OCI-LY1 (cell line): ENCODE data around the gene IQCB1.

Experiments used
- H2AFZ ChIP-seq: fragments of 200-600 bp; sonication (generic), shearing (Covaris generic); 2 replicates; pipeline ENCODE4 v1.6.0; 2014; ENCODE audit warnings: antibody characterized with exemption, mild to moderate bottlenecking, low read length
- H3F3A ChIP-seq: fragments of 200-600 bp; sonication (generic), shearing (Covaris generic); 2 replicates; pipeline ENCODE4 v1.6.0; 2014; ENCODE audit warnings: mild to moderate bottlenecking, antibody characterized with exemption, low read length, moderate library complexity; ENCODE audit not compliant: insufficient read depth
- H3K27ac ChIP-seq: fragments of 200-600 bp; sonication (generic); 2 replicates; pipeline ENCODE4 v1.5.1; 2014; ENCODE audit warnings: low read length, mixed run types, mild to moderate bottlenecking, low read depth; ENCODE audit not compliant: poor library complexity, severe bottlenecking
- H3K27me3 ChIP-seq: fragments of 200-600 bp; sonication (generic); 2 replicates; pipeline ENCODE4 v1.6.0; 2014; ENCODE audit warnings: antibody characterized with exemption, mild to moderate bottlenecking, low read length, moderate library complexity; ENCODE audit not compliant: insufficient read depth
- H3K36me3 ChIP-seq: fragments of 200-600 bp; sonication (generic); 2 replicates; pipeline ENCODE4 v1.6.1; 2014; ENCODE audit warnings: mild to moderate bottlenecking, antibody characterized with exemption, low read length, moderate library complexity, mixed read lengths; ENCODE audit not compliant: insufficient read depth
- H3K4me1 ChIP-seq: fragments of 200-600 bp; sonication (generic); 2 replicates; pipeline ENCODE4 v1.5.1; 2014; ENCODE audit warnings: mild to moderate bottlenecking, low read length, moderate library complexity; ENCODE audit not compliant: insufficient read depth, severe bottlenecking
- H3K4me2 ChIP-seq: fragments of 200-600 bp; sonication (generic), shearing (Covaris generic); 2 replicates; pipeline ENCODE4 v1.6.1; 2014; ENCODE audit warnings: low read length
- H3K4me3 ChIP-seq: fragments of 200-600 bp; sonication (generic); 2 replicates; pipeline ENCODE4 v1.5.1; 2014; ENCODE audit warnings: low read length, low read depth, mild to moderate bottlenecking, mixed read lengths; ENCODE audit not compliant: poor library complexity, severe bottlenecking
- H3K79me2 ChIP-seq: fragments of 200-600 bp; shearing (Covaris generic); 2 replicates; pipeline ENCODE4 v1.6.1; 2016; ENCODE audit warnings: mixed run types, low read length, mixed read lengths; ENCODE audit not compliant: insufficient read depth
- H3K9ac ChIP-seq: fragments of 200-600 bp; sonication (generic), shearing (Covaris generic); 2 replicates; pipeline ENCODE4 v1.6.1; 2014; ENCODE audit warnings: mild to moderate bottlenecking, low read length, mixed read lengths
- H3K9me2 ChIP-seq: fragments of 200-600 bp; sonication (generic), shearing (Covaris generic); 2 replicates; pipeline ENCODE4 v1.6.1; 2014; ENCODE audit warnings: low read depth, mild to moderate bottlenecking, low read length, mixed read lengths
- H3K9me3 ChIP-seq: fragments of 200-600 bp; shearing (Covaris generic); 2 replicates; pipeline ENCODE4 v1.6.1; 2014; ENCODE audit warnings: low read length, mixed read lengths
- H4K20me1 ChIP-seq: fragments of 200-600 bp; sonication (generic), shearing (Covaris generic); 2 replicates; pipeline ENCODE4 v1.6.0; 2016; ENCODE audit warnings: mild to moderate bottlenecking, low read length; ENCODE audit not compliant: insufficient read depth
- CTCF ChIP-seq: fragments of 200-600 bp; sonication (generic), shearing (Covaris generic); IDR thresholded peaks from 2 replicates; pipeline ENCODE4 v1.5.1; 2017; ENCODE audit warnings: mild to moderate bottlenecking, antibody characterized with exemption, low read length, moderate library complexity, mixed read lengths
- EZH2 ChIP-seq: fragments of 200-600 bp; sonication (generic), shearing (Covaris generic); IDR thresholded peaks from 2 replicates; pipeline ENCODE4 v1.8.0; 2017; ENCODE audit warnings: borderline replicate concordance, mixed run types, mild to moderate bottlenecking, antibody characterized with exemption, low read length, moderate library complexity, mixed read lengths

The IQCB1 gene

DNA sequence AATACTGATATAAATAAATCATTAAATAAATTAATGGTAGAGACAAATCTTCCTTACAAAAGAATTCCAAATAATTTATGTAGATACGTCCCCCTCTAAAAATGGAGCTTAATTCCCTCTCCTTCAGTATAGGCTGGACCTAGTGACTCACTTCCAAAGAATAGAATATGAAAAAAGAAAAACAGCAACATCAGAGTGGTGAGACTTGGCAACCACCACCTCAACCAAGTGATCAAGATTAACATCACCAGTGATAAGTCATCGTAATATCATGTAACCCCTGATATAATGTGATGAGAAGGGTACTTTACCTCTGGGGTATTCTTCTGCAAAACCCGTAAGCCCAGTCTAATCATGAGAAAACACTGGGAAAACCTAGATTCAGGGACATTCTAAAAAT is 98.7 kb downstream of the IQCB1 start:
- Histone ChIP-seq H3K36me3 (no peaks in the 10 kb centered on the region), H4K20me1 (no peaks in the 10 kb centered on the region), H3F3A (no peaks in the 10 kb centered on the region), H3K27me3 (no peaks in the 10 kb centered on the region), H3K9me2 (no peaks in the 10 kb centered on the region), H3K9ac (no peak overlapping the region), H2AFZ (no peak overlapping the region), H3K79me2 (peaks cover 8% of the 10 kb centered on the region; the same call in 1 of the 2 replicates), H3K4me1 (peaks cover 4% of the 10 kb centered on the region), H3K9me3 (no peaks in the 10 kb centered on the region), H3K27ac (no peak overlapping the region), H3K4me3 (no peak overlapping the region), H3K4me2 (no peak overlapping the region)
- TF ChIP-seq EZH2, result no peak
- no peak for TF ChIP-seq CTCF

DNA sequence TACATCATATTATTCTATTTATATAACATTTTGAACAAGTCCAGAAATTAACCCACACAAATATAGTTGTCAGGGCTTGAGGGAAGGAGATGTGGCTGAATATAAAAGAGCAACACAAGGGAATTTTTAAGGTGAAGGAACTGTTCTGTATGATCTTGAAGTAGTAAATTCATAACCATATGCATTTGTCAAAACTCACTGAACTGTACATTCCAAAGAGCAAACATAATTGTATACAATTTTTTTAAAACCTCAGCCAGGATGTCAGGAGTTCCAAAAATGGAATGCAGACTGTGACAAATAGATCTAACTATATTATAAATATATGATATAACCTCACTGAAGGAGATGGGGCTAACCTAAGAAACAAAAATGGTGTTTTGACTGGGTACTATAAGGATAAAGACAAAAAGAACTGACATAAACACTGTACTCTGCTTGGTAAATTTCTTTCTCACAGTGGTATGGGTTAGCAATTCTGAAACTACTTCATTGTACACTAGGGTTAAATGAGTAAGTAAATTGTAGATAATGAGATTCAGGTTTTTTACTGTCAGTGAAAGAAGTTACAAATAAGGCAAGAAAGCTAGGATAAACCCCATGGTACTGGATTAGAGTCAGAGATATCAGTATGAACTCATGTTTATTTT is 99.7 kb downstream of the IQCB1 start:
- Histone ChIP-seq H2AFZ (no peak overlapping the region), H3K4me1 (peaks cover 4% of the 10 kb centered on the region), H4K20me1 (no peaks in the 10 kb centered on the region), H3K9me2 (no peaks in the 10 kb centered on the region), H3K9me3 (no peaks in the 10 kb centered on the region), H3K79me2 (no peaks in the 10 kb centered on the region; the same call in 1 of the 2 replicates), H3K27ac (no peak overlapping the region), H3K9ac (no peak overlapping the region), H3K4me3 (no peak overlapping the region), H3F3A (no peaks in the 10 kb centered on the region), H3K27me3 (no peaks in the 10 kb centered on the region), H3K36me3 (no peaks in the 10 kb centered on the region), H3K4me2 (no peak overlapping the region)
- no peak for TF ChIP-seq EZH2
- TF ChIP-seq CTCF, result no peak

GRCh38 chr3:121730940-121731687 is 103.7 kb downstream of the IQCB1 start:
- H3K36me3 ChIP-seq, result peaks cover 6% of the 10 kb centered on the region; the same call in 1 of the 2 replicates
- no peak overlapping the region for H3K4me2 ChIP-seq
- no peak overlapping the region for H3K4me3 ChIP-seq
- no peak for TF ChIP-seq EZH2
- no peaks in the 10 kb centered on the region for H3K27me3 ChIP-seq
- H2AFZ ChIP-seq, result no peak overlapping the region
- H3K4me1 ChIP-seq, result no peaks in the 10 kb centered on the region
- H3F3A ChIP-seq, result no peaks in the 10 kb centered on the region
- no peak overlapping the region for H3K9ac ChIP-seq
- H4K20me1 ChIP-seq, result no peaks in the 10 kb centered on the region
- no peak overlapping the region for H3K27ac ChIP-seq
- H3K79me2 ChIP-seq, result no peaks in the 10 kb centered on the region
- no peaks in the 10 kb centered on the region for H3K9me2 ChIP-seq
- H3K9me3 ChIP-seq, result no peaks in the 10 kb centered on the region
